GM19240 (cell line): ENCODE data around the gene FRMD7.

Experiments used
- DNase-seq: peaks from one replicate; pipeline ENCODE4 v3.0.0; 2011; ENCODE audit warnings: low spot score; ENCODE audit not compliant: insufficient read length

Gene FRMD7

DNA sequence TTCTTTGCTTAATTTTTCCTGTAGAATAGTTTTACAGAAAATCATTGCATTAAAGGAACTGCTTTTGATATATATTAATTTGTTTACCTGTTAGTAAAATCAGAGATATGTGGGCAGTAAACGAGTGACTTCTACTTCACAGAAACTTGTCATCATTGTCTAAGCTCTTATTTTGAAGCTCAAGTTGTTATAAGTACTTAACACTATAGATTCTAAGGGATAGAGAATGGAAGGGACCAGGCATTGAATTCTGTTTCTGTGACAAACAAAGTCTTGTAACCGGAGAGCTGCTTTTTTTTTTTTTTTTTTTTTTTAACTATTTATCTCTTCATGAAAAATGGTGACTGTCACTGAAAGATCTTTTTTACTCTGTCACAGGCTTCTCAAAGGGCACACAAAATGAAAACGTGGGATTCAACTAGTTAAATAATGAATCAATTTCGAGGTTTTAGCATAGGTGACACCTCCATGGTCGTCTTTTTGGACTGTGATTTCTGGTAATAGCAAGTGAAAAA, 90.3 kb downstream of the FRMD7 start:
- no peak for DNase-seq

DNA sequence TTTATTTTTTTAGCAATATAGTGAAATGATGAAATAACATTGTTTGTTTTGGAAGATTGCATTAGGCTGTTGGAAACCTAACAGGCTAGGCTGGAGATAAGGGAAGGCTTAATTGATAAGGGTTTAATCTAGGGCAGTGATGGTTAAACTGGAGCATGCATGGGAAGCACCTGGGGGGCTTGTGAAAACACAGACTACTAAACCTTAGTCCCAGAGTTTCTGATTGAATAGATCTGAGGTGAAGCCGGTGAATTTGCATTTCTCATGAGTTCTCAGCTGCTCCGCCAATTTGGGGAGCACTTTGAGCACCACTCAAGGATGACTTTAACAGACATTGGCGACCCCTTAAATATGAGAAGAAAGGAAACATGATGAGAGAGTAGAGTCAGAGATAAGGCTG, 93.2 kb downstream of the FRMD7 start:
- DNase-seq, result no peak

DNA sequence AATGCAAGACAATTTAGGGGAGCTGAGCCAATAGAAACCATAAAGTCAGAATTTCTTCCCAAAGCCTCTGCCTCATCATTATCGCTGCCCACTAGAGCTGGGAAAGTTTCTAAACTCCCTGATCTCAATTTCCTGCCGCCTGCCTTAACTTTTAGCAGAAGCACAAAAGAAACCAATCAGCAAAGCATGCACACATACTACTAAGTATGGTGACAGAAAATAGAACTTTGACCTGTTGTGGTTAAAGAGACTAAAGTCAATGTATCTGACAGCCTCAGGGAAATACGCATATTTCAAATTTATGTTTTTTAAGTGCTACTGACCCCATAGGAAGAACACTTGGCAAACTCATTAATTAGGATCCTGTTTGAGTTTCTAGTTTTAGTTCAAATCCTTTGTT, 94.7 kb downstream of the FRMD7 start:
- DNase-seq, result no peak

DNA sequence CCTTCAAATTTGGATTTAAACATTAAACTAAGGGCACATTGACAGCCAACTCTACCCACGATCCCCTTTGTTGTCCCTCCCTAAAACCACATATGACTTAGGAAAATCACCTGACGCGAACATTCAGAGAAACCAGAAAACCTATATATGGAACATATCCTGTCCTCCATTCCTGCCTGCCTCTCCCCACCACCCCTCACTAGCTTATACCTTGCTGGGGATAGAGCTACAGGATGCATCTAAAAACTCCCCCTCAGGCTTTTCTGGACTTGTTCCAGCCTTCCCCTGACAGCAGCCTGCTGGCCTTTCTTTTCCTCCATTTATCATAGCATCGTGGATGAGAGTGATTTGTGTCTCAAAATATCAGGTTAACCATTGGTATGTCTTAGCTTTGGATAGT, 96.0 kb downstream of the FRMD7 start:
- no peak for DNase-seq

DNA sequence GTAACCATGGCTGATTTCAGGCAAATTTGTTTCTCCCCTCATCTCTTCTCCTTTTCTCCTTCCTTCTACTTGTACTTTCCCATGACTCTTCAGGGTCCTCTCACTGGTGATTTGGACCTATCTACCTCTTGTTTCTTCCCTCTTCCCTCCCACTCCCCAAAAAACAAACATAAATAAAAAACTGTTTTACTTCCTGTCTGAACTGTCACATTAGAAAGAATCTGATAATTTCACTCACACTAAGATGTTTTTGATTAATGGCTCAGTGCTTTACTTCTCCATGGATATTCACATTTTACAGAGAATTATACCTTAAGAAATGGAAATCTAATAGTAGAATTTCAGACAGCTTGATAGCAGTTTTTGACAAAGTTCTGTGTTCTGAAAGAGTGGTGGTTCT, 97.6 kb downstream of the FRMD7 start:
- DNase-seq, result no peak
